PFSK-1 (cell line): Measurements from ENCODE around the gene FAM120B.

Experiments
- FOXP2 ChIP-seq: optimal IDR thresholded peaks from 2 replicates; pipeline ENCODE3; 2011; ENCODE audit warnings: borderline replicate concordance, control low read depth, inconsistent platforms; ENCODE audit not compliant: insufficient read depth; ENCODE audit errors: extremely low read length, extremely low read depth
- POLR2AphosphoS5 ChIP-seq: IDR thresholded peaks from 2 replicates; pipeline ENCODE4 v1.6.1; 2012; ENCODE audit warnings: low read depth, mild to moderate bottlenecking, control low read depth, low read length, moderate library complexity
- SIN3A ChIP-seq: IDR thresholded peaks from 2 replicates; pipeline ENCODE4 v1.6.1; 2012; ENCODE audit warnings: mild to moderate bottlenecking, low read length, moderate library complexity, borderline replicate concordance; ENCODE audit not compliant: insufficient read depth
- TAF1 ChIP-seq: IDR thresholded peaks from 2 replicates; pipeline ENCODE4 v1.6.1; 2012; ENCODE audit warnings: low read length, control low read depth, borderline replicate concordance; ENCODE audit not compliant: insufficient read depth
- TF ChIP-seq, protein P1 (sequence below), 2 experiments: IDR thresholded peaks; 2 replicates each; pipeline versions ENCODE4 v1.6.1 to v1.8.0; 2011 to 2012; ENCODE audit warnings: low read depth in 2 of 2, low read length in 2 of 2, control low read depth in 1 of 2, inconsistent platforms in 1 of 2, mild to moderate bottlenecking in 1 of 2, moderate library complexity in 1 of 2; ENCODE audit not compliant: insufficient read depth in 1 of 2

FAM120B gene

DNA sequence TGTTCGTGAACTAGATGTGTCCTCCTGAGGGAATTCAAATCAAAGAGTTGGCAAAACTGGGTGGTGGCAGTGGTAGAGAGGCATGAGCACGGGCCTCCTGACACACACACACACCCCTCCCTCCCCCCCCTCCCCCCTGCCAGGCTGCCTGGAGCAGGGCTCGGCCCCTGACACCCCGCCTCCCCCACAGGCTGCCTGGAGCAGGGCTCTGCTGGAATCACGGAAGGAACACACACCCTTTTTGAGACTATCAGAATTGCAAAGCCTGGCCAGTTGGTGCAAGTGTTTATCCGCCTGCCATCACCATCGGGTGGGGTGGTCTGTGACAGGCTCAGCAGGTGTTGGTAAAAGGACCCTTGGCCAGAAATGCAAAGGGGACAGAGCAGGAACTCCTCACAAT is 59.0 kb downstream of the FAM120B start:
- no peak for TF ChIP-seq POLR2AphosphoS5
- TF ChIP-seq FOXP2 = no peak
- no peak for TF ChIP-seq TAF1
- TF ChIP-seq, protein P1, sequence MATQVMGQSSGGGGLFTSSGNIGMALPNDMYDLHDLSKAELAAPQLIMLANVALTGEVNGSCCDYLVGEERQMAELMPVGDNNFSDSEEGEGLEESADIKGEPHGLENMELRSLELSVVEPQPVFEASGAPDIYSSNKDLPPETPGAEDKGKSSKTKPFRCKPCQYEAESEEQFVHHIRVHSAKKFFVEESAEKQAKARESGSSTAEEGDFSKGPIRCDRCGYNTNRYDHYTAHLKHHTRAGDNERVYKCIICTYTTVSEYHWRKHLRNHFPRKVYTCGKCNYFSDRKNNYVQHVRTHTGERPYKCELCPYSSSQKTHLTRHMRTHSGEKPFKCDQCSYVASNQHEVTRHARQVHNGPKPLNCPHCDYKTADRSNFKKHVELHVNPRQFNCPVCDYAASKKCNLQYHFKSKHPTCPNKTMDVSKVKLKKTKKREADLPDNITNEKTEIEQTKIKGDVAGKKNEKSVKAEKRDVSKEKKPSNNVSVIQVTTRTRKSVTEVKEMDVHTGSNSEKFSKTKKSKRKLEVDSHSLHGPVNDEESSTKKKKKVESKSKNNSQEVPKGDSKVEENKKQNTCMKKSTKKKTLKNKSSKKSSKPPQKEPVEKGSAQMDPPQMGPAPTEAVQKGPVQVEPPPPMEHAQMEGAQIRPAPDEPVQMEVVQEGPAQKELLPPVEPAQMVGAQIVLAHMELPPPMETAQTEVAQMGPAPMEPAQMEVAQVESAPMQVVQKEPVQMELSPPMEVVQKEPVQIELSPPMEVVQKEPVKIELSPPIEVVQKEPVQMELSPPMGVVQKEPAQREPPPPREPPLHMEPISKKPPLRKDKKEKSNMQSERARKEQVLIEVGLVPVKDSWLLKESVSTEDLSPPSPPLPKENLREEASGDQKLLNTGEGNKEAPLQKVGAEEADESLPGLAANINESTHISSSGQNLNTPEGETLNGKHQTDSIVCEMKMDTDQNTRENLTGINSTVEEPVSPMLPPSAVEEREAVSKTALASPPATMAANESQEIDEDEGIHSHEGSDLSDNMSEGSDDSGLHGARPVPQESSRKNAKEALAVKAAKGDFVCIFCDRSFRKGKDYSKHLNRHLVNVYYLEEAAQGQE (IDR thresholded peaks at IDR 0.05; ENCODE audit: insufficient read depth in 1 of 2, low read depth in 2 of 2, low read length in 2 of 2) = no peak
- no peak for TF ChIP-seq SIN3A

DNA sequence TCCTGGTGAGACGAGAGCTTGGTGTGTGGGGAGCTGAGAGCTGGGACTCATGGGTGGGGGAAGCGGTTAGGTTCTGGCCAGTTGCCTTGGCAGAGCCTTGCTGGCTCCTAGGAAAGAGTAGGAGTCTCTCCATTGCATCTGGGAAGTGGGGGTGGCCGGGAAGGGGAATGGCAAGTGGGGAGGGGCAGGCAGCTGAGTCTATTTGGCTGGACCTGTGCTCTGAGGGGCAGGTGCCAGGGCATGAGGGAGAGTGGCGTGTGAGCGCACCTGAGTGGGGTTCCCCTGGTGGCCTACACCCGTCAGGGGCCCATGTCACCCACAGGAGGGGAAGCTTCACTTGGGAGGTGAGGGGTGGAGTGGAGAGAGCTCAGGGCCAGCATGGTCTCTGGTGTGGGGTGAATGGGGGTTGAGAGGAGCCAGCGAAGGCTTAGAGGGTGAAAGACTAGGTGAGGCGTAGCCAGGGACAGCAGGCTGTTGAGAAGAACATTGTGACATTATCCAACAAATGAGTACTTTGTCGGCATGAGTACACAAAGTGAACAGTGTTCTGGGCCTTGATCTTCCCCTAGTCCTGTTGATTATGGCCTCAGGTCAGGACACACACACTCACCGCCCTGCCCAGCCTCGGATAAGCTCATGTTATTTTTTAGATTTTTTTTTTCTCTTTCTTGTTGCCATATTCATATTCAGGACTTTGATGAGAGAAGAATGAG is 59.8 kb downstream of the FAM120B start:
- no peak for TF ChIP-seq SIN3A
- TF ChIP-seq FOXP2 = no peak
- no peak for TF ChIP-seq TAF1
- TF ChIP-seq POLR2AphosphoS5 = no peak
- TF ChIP-seq, protein P1 (IDR thresholded peaks at IDR 0.05; ENCODE audit: insufficient read depth in 1 of 2, low read depth in 2 of 2, low read length in 2 of 2) = no peak

DNA sequence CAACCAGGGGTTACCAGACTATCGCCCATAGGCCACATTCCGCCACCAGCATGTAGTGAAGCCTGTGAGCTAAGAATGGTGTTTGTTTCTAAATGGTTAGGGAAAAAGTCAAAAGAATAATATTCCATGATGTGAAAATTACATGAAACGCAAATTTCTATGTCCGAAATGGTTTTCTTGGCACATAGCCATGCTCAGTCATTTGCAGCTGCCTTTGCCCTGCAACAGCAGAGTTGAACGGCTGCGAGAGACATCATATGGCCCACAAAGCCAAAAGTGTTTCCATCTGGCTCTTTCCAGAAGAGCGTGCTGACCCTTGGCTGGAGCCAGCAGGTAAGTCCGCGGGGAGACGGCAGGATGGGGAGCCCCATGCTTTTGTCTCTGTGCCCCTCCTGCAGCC is 60.7 kb downstream of the FAM120B start:
- no peak for TF ChIP-seq SIN3A
- no peak for TF ChIP-seq POLR2AphosphoS5
- TF ChIP-seq FOXP2 = no peak
- TF ChIP-seq TAF1 = no peak
- TF ChIP-seq, protein P1 (IDR thresholded peaks at IDR 0.05; ENCODE audit: insufficient read depth in 1 of 2, low read depth in 2 of 2, low read length in 2 of 2) = no peak

DNA sequence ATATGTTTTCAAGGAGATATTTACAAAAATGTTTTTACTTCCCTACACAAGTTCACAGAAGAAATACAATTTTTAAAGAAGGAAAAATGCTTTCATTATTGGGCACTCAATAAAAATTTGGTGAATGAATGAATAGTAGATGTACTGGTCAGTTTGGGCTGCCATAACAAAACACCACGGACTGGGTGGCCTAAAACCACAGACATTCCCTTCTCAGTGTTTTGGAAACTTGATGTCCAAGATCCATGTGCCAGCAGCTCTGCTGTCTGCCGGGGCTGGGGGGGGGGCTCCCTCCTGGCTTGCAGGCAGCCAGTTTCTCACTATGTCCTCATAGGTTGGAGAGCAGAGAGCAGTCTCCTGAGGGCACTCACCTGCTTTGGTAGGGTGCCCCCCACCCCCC is 62.0 kb downstream of the FAM120B start:
- TF ChIP-seq TAF1 (no peak), FOXP2 (no peak), POLR2AphosphoS5 (no peak), SIN3A (no peak)
- TF ChIP-seq, protein P1 (IDR thresholded peaks at IDR 0.05; ENCODE audit: insufficient read depth in 1 of 2, low read depth in 2 of 2, low read length in 2 of 2) = no peak

DNA sequence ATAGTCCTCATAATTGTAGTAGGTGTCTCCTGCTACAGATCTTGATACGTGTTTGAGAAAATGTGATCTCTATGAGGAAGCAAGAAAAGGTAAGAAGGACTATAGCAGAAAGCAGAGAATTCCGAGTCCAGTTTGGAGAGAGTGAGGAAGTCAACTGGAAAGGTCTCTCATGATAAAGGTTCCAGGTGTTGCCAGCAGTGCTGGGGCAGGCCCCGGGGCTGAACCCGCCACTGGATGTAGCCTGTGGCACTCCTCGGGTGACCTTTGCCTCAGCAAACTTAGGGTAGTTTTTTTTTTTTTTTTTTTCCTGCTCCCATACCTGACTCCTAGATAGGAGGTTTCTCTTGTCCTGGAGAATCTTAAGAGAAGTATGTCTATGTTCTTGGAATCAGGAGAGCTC is 62.8 kb downstream of the FAM120B start:
- TF ChIP-seq, protein P1 (IDR thresholded peaks at IDR 0.05; ENCODE audit: insufficient read depth in 1 of 2, low read depth in 2 of 2, low read length in 2 of 2) = no peak
- TF ChIP-seq POLR2AphosphoS5 (no peak), TAF1 (no peak), FOXP2 (no peak), SIN3A (no peak)
